A673 (cell line): ENCODE results near the gene NAT8L. TPM values are rescaled to one million over a fixed set of nuclear protein-coding genes. Genes with fewer than 3 reads are reported as not detected.

Experiments
- BruUV-seq: library from RNA; stranded (reverse); fragments of 400-500 nt; replicated peaks from 2 replicates; lab custom pipeline; 2021; lab: Mats Ljungman, UMichigan
- CTCF ChIA-PET: fragments of 300-600 bp; sonication (Branson Sonifier 250); formaldehyde crosslinking; loops from one replicate; lab custom pipeline; 2022; ENCODE audit warnings: antibody characterized with exemption; lab: Charles Lee
- POLR2A ChIA-PET: fragments of 300-600 bp; sonication (Branson Sonifier 250); formaldehyde crosslinking; loops from one replicate; lab custom pipeline; 2022; ENCODE audit warnings: antibody characterized with exemption; ENCODE audit not compliant: low non-redundant PET; lab: Charles Lee
- DNase-seq: peaks from one replicate; pipeline ENCODE4 v3.0.0-alpha.2; 2015; ENCODE audit warnings: low spot score
- H3K27ac ChIP-seq: fragments of 200-600 bp; sonication (generic); 2 replicates; pipeline ENCODE4 v1.5.1; 2016; ENCODE audit warnings: mixed run types, low read depth, mild to moderate bottlenecking, mixed read lengths, antibody characterized with exemption, low read length; ENCODE audit not compliant: poor library complexity, severe bottlenecking
- H3K27me3 ChIP-seq: fragments of 200-600 bp; sonication (generic); replicated peaks from 2 replicates; pipeline ENCODE4 v1.6.1; 2017; ENCODE audit warnings: mixed run types, low read depth, mild to moderate bottlenecking, mixed read lengths, antibody characterized with exemption, low read length; ENCODE audit not compliant: insufficient read depth, poor library complexity
- H3K36me3 ChIP-seq: fragments of 200-600 bp; sonication (generic); 2 replicates; pipeline ENCODE4 v1.6.1; 2016; ENCODE audit warnings: mixed run types, mild to moderate bottlenecking, mixed read lengths, antibody characterized with exemption, low read length; ENCODE audit not compliant: insufficient read depth, poor library complexity, severe bottlenecking
- H3K4me1 ChIP-seq: fragments of 200-600 bp; sonication (generic); 2 replicates; pipeline ENCODE4 v1.6.1; 2017; ENCODE audit warnings: mixed run types, mild to moderate bottlenecking, mixed read lengths, antibody characterized with exemption, low read length; ENCODE audit not compliant: insufficient read depth, poor library complexity, severe bottlenecking
- H3K4me3 ChIP-seq: fragments of 200-600 bp; sonication (generic); 2 replicates; pipeline ENCODE4 v1.5.1; 2016; ENCODE audit warnings: low read depth, mixed run types, mild to moderate bottlenecking, mixed read lengths, low read length; ENCODE audit not compliant: poor library complexity, severe bottlenecking
- H3K9me3 ChIP-seq: fragments of 200-600 bp; sonication (generic); 2 replicates; pipeline ENCODE4 v1.6.1; 2016; ENCODE audit warnings: mixed run types, low read depth, mild to moderate bottlenecking, mixed read lengths, antibody characterized with exemption, low read length; ENCODE audit not compliant: poor library complexity, severe bottlenecking
- EZH2 ChIP-seq: fragments of 200-600 bp; sonication (generic); IDR thresholded peaks from 2 replicates; pipeline ENCODE4 v1.6.1; 2017; ENCODE audit warnings: borderline replicate concordance, low read depth, mild to moderate bottlenecking, mixed read lengths, antibody characterized with exemption, low read length; ENCODE audit not compliant: poor library complexity, severe bottlenecking
- intact Hi-C: fragments of 100-400 bp; cut with micrococcal nuclease; formaldehyde crosslinking; loops from one replicate; pipeline ENCODE4 v1.10.0; 2022; ENCODE audit not compliant: unreplicated experiment
- total RNA-seq: library from RNA; stranded (reverse); gene quantifications from 2 replicates; pipeline ENCODE4 v1.2.3, GENCODE V29; 2021
- TF ChIP-seq, protein P1 (sequence below): fragments of 300-800, 200-600 bp; sonication (generic); conservative IDR thresholded peaks from 2 replicates; pipeline ENCODE4 v1.5.1; 2017; ENCODE audit warnings: low read depth, mild to moderate bottlenecking, antibody characterized with exemption, low read length, moderate library complexity, mixed read lengths

NAT8L gene
- total RNA-seq, 1 experiment from 2014 or later: 2.5 TPM

DNA sequence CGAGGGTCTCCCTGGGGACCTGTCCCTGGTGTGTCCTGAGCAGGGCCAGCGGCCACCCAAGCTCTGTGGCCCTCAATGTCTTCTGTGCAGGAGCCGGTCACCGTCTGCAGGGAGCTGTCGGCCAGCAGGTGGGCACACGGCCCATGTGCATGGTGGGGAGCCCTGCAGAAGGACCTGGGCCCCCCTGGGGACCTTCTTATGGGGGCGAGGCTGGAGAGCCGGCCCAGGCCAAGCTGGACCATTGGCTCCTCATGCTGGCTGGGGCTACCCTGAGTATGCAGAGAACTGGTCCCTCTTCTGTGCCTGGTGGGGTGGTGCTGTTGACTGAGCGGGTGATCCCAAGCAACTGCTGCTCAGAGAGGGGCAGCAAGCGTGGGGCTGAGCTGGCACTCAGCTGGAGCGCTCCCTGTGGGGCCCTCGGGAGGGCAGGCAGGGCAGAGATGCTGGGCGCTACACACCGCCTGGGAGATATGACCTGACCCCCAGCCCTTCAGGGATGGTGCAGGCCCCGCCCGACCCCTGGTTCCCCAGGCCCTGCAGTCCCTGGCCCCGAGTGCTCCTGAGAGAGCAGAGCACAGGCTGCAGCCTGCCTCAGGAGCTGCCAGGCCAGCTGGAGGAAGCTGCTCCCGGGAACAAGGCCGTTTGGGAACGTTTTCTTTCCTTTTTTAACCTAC lies 14.8 kb downstream of the NAT8L start:
- Histone ChIP-seq H3K4me3 (no peak overlapping the region), H3K9me3 (no peaks in the 10 kb centered on the region), H3K4me1 (no peaks in the 10 kb centered on the region), H3K27me3 (no peaks in the 10 kb centered on the region), H3K27ac (no peak overlapping the region), H3K36me3 (no peaks in the 10 kb centered on the region)
- no TSS peak for BruUV-seq
- CTCF ChIA-PET: no interaction called here
- POLR2A ChIA-PET: no interaction called here
- no peak for TF ChIP-seq EZH2
- TF ChIP-seq, protein P1, sequence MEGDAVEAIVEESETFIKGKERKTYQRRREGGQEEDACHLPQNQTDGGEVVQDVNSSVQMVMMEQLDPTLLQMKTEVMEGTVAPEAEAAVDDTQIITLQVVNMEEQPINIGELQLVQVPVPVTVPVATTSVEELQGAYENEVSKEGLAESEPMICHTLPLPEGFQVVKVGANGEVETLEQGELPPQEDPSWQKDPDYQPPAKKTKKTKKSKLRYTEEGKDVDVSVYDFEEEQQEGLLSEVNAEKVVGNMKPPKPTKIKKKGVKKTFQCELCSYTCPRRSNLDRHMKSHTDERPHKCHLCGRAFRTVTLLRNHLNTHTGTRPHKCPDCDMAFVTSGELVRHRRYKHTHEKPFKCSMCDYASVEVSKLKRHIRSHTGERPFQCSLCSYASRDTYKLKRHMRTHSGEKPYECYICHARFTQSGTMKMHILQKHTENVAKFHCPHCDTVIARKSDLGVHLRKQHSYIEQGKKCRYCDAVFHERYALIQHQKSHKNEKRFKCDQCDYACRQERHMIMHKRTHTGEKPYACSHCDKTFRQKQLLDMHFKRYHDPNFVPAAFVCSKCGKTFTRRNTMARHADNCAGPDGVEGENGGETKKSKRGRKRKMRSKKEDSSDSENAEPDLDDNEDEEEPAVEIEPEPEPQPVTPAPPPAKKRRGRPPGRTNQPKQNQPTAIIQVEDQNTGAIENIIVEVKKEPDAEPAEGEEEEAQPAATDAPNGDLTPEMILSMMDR: no peak
- DNase-seq: no peak
- intact Hi-C loops: no loop called here

DNA sequence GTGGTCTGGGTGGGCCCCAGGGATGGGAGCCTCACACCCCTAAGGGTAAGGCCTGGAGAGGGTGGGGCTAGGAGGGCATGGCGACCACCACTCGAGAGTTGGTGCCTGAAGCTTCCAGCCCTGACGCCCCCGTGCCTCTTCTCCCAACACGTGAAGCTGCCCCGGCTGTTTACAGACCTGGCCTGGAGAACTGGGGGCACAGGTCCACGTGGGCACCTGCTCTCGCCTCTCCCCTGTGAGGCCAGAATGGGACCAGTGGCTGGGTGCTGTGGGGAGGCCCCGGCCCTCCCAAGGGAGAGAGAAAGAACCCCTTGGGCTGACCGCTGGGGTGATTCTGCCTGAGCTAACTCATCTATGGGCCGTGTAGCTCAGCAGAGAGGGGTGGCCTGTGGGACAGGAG lies 15.5 kb downstream of the NAT8L start:
- DNase-seq: no peak
- ChIA-PET CTCF (no interaction called here), POLR2A (no interaction called here)
- Histone ChIP-seq H3K27me3 (no peaks in the 10 kb centered on the region), H3K4me1 (no peaks in the 10 kb centered on the region), H3K9me3 (no peaks in the 10 kb centered on the region), H3K4me3 (no peak overlapping the region), H3K27ac (no peak overlapping the region), H3K36me3 (no peaks in the 10 kb centered on the region)
- TF ChIP-seq EZH2: no peak
- TF ChIP-seq, protein P1: no peak
- BruUV-seq: no TSS peak
- intact Hi-C loops: no loop called here

DNA sequence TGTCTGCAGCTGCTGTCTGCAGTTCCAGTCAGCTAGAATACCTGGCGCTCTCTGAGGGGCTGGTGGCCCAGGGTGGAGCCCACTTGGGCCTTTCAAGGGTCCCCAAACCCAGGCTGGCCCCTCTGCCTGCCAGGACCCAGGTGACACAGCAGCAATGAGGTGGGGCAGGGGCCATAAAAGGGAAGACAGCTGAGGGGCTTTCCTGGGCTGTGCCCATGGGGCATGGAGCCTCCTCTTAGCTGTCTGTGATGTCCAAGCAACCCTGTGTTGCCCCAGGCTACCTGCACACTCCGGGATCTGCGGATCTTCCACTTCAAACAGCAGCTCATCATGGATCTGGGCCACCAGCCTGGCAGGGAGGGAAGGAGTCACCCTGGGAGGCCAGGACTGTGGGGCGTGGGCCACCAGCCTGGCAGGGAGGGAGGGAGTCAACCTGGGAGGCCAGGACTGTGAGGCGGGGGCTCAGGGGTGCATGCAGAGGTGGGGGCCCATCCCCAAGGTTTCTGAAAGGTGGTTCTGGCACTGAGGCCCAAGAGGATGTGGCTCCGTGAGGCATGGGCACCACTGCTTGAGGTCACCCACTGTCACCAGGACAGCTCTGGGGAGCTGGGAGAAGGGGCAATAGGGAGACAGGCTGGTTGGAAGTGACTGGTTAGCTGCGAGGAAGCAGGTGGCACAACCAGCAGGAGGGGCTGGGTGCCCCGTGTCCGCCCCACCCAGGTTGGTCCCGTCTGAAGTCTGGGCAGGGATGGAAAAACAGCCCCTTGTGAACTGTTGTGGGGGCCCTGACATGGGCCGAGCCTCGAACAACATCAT lies 16.3 kb downstream of the NAT8L start:
- H3K27me3 ChIP-seq: no peaks in the 10 kb centered on the region
- no peaks in the 10 kb centered on the region for H3K9me3 ChIP-seq
- H3K4me3 ChIP-seq: no peak overlapping the region
- POLR2A ChIA-PET: no interaction called here
- no peak for TF ChIP-seq EZH2
- TF ChIP-seq, protein P1: no peak
- BruUV-seq: no TSS peak
- no peaks in the 10 kb centered on the region for H3K4me1 ChIP-seq
- no peak for DNase-seq
- no peak overlapping the region for H3K27ac ChIP-seq
- CTCF ChIA-PET: no interaction called here
- no peaks in the 10 kb centered on the region for H3K36me3 ChIP-seq
- intact Hi-C loops: no loop called here
